ENCODE data around the gene ENTPD2.
A peak's percentile ranks its signal among the peaks of the same experiment; 100 is the strongest.
"Not testable (repeated sequence)": the region's sequence is repeated elsewhere in the genome, so short reads cannot be mapped to it uniquely, and the experiment has no call there.

ENTPD2 gene

DNA sequence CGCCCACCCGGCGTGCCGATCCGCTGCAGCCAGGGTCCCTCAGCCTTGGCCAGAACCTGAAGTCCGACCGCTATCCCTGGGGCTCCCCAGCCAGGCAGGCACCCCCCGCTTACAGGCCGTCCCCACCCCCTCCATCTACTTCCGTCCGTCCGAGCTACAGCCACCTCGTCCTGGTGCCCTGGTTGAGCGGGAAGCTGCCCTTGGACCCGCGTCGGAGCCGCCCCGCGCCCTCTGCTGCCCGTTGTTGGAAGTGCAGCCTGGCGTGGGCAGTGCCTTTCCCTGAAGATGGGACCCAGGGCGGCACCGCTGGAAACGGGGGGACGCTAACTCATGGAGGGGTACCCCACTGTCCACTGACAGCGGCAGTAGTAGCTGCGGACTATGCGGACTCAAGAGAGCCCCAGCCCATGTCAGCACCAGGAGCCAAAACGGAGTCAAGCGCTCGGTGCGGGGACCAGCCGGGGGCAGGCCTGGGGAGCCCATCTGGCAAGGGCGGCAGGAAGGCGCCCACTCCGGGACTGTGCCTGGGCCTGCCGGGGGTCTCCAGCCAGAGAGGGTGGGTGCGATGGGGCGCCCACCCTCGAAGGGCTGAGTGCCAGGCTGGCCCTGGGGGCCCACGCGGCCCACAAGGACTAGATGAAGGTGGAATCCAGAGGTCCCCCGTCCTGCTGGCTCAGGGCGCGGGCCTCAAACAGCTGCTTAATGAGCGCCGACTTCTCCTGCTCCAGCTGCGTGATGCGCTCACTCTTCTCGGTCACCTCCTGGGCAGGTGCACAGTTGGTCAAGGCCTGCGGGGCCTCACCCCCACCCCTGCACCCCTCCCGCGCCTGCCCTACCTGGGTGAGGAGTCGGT lies 10.4 kb upstream of the ENTPD2 start:
- peak; percentile 78 for DNase-seq (ENCODE audit: low spot score)

DNA sequence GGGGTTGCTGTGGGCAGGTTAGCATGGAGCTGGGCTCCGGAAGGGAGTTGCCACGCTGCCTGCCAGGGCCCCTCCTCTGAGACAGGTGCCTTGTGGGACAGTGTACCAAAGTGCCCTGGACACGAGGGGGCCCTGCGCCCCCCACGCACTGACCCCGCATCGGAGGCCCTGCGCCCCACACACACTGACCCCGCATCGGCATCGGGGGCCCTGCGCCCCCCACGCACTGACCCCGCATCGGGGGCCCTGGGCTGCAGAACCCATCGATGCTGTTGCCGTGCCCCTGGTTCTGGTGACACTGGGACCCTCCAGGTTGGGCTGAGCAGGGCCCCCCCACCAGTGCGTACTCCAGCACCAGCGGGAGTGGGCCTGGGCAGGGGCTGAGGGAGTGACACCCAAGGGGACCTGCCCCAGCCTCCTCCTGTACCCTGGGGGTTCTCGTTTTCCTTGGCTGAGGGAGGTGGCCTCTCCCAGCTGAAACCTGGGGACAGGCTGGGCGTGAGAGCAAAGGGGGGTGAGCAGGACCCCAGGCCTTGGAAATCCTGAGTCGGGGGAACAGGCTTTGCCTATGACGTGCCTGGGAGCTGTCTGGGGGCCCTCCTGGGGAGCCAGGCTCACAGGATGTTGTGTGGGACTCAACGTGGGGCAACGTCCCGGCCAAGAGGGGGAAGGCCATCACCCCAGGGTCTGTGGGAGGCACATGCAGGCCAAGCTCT lies 9.6 kb upstream of the ENTPD2 start:
- DNase-seq (ENCODE audit: low spot score) = no peak

DNA sequence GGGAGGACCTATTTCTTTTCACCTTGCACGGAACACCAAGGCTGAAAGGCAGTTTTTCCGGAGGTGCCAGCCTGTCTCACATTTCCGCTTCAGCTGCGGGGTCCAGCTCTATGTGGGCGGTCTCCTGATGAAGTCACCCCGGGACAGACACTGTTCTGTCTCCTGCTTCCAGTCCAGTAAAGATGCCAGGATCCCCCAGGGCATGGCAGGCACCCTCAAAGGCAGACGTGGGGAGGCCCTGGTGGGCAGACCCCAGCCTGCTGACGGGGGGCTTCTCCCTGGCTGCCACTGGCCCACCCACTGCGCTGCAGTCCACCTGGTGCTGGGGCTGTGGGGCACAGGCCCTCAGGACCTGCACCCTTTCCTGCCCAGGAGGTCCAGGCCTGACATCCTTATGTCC lies 8.9 kb upstream of the ENTPD2 start:
- not testable (repeated sequence) for DNase-seq (ENCODE audit: low spot score)

DNA sequence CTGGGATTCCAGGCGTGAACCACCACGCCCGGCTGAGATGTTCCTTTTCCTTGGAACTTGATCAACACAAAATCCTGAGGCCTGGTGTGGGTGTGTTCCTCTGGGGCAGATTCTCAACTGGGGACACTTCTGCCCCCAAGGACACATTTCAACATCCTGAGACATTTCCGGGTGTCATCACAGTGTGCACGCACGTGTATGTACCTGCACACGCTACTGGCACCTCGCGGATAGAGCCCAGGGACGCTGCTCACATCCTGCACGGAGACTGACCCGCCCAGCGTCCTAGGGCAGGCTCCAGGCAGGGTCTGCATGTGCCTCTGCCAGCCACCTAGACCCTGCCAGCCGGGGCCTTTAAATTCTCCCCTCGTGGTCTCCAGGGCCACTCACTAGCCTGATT lies 8.5 kb upstream of the ENTPD2 start:
- DNase-seq (ENCODE audit: low spot score) = no peak

DNA sequence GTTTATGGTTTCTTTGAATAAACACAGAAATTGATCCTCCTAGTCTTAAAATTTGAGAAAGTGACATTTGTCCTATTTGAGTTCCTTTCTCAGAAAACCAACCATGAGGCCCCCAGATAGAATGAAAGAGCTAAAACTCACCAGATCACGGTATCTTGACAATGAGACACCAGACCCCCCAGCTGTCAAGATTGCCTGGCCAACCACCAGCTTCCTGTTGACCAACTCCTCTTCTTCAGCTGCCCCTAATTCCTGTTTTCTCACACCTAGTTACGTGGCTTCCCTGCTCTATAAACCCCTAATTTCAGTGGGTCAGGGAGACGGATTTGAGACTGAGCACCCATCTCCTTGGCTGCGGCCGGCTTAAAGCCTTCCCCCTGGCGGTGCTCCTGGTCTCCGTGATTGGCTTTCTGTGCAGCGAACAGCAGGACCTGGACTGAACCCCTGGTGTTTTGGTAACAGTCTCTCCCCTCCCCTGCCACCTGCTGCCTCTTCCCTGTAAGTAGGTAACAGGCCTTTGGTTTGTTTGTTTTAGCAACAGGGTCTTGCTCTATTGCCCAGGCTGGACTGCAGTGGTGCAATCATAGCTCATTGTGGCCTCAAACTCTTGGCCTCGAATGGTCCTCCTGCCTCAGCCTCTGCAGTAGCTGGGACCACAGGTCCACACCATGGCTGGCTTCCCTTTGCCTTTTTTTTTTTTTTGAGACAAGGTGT lies 4.8 kb upstream of the ENTPD2 start:
- no peak for DNase-seq (ENCODE audit: low spot score)

DNA sequence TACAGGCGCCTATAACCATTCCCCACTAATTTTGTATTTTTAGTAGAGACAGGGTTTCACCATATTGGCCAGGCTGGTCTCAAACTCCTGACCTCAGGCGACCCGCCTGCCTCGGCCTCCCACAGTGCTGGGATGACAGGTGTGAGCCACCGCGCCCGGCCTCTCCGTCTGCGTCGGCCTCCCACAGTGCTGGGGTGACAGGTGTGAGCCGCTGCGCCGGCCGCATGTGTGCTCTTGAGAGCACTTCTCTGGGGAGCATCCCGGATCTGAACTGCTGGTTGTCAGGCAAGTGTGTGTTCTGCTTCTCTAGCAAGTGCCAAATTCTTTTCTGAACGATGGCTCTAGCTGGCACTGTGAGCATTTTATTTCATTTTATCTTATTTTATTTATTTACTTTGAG lies 3.7 kb upstream of the ENTPD2 start:
- no peak for DNase-seq (ENCODE audit: low spot score)

DNA sequence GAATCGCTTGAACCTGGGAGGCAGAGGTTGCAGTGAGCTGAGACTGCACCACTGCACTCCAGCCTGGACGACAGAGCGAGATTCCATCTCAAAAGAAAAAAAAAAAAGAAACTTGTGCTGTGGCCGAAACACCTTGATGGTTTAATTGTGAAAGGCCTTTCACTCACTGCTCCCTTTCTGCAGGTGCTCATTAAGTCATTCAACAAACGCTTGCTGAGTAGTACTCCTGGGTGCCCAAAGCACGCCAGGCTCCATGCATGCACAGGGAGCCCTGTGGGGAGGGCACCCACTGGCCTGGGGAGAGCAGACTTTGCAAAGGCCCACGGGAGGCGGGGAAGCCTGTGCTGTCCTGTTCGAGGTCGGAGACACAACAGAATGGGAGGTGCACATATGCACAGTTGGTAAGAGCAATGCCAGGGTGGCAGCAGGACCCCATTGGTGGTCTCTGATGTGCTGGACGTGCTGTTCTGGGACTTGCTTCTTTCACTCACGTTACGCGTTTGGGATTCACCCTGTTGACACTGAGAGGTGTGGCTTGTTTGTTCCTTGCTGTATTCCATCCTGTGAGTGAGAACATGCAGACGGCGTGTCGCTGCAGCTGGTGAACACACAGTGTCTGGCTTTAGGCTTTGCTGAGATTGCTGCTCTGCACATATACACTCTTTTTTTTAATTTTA lies 3.0 kb upstream of the ENTPD2 start:
- no peak for DNase-seq (ENCODE audit: low spot score)

DNA sequence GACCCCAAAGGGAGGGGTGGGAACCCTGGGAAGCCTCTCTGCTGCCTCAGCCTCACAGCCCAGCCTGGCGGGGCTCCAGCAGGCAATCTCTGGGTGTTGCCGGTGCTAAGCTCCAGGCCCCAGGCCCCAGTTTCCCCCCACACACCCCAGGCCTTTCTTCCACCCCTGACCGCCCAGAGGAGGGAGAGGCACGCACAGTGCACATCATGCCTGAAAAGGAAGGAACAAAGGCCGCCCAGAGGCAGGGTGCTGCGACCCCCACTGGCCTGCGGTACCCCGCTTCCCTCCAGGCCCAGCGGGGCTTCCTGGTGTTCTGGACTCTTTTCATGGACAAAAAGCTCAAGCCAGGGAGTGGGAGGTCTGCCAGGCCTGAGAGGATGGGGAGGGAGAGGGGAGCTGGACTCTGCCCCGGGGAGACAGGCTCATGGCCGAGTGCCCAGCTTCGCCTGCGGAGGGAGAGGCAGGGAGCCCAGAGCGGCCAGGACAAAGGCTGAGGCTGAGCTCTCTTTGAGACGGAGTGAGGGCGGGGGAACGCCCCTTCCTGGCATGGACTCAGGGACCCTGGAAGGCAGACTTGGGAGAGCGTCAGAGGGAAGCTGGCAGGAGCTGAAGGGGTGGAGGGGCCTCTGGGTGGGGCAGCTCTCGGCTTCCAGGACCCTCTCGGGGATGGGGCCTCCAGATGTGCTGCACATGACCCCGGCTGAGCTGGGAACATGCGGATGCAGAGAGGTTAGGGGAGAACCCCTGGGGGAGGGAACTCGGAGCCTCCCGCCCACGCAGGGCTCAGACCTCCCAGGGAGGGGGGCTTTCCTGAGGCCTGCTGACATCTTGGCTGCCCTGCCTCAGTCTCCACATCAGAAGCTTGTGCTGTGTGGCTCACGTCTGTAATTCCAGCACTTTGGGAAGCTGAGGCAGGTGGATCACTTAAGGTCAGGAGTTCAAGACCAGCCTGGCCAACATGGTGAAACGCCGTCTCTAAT lies 1.8 kb upstream of the ENTPD2 start:
- no peak for DNase-seq (ENCODE audit: low spot score)

DNA sequence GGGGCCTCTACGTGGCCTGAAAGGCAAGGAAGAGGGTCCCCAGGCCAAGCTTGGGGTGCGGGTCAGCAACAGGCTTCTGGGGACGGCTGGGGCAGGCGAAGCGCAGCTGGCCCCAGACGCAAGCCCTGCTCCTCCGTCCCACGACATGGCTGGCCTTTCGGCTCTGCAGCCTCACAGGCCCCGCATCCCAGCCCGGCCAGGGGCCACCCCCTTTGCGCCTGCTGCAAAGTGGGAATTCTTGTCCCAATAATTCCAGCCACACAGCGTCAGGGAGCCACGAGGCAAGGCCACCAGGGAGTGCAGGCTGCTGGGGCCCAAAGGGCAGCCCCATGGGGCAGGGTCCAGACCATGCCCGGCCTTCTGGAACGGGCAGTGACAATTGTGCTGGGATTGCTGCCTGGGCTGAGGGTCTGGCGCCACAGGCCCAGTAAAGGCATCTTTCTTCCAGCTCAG lies 1.1 kb upstream of the ENTPD2 start:
- DNase-seq (ENCODE audit: low spot score) = no peak

DNA sequence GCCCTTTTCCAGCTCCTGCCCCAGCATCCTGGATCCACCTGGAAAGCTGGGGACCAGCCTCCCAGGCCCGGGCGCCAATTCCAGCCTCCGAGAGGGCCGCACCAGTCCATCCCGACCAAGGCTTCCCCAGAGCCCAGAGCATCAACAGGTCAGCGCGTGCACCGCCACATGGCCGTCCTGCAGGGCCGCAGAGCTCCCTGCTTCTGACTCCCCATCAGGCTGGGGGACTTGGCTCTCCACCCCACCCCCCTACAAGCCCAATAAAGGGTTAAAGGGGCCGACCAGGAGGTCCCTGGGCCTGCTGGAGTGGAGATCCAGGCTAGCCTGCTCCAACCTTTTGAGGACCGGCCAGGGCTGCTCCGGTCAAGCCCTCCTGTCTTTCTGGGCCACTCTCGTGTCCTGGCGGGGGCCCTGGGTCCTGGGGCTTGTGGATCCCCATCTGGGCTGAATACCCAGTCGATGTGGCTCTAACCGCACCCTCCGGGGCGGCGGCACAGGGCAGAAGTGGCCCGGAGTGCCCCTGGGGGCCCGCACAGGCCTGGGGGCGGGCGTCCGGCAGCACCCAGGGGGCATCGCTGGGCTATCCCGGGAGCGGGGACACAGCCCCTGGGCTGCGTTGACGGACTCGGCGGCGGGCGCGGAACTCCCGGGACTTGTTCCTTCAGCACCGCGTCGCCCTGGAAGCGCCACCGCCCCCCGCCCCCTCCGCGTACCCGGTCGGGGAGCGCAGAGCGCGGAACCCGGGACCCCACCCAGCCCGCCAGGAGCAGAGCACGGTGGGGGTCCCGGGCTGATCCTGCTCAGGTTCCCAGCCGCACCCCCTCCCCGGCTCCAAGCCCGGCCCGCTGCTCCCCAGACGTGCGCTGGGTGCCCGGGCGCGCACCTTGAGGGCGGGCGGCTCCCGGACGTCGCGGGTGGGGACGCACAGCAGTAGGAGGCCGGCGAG lies 590 bp downstream of the ENTPD2 start:
- DNase-seq (ENCODE audit: low spot score) = no peak

DNA sequence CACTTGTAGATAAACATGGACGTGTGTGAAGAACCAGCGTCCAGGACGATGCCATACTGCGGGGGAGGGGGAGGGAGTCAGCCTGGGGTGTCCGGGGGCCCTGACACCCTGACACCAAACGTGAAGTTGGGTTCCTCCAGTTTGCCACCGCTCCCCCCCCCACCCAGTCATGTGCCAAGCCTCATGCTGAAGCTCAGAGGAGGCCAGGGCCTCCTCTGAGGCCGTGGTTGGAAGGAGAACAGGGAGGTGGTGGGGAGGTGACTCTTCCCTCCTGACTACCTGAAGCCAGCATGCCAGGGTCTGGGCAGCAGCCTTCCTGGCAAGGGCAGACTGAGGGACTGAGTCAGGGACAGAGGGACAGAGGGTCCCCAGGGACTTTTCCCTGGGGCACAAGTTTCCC lies 1.6 kb downstream of the ENTPD2 start:
- no peak for DNase-seq (ENCODE audit: low spot score)

DNA sequence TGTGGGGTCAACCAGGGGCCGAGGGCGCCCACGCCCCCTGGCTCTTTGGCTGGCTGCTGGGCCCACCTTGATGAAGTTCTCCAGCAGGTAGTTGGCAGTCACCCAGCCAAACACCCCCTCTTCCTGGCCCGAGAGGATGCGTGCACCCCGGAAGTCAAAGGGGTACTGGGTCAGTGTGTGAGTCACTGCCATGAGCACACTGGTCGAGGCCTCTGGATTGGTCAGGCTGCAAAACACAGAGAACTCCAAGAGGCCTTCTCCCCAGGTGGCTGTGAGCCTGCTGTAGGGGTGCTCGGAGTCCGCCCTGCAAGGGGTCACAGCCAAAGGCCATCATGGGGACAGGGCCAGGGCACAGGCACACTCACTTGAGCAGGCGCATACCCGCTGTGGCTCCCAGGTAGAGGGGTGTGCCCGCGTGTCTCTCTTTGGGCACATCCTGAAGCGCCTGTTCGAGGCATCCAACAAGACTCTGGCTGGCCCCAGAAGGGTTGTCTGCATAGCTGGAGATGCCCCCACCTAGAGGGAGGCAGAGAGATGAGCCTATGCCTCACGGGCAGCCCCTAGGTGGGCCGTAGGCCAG lies 2.6 kb downstream of the ENTPD2 start:
- no peak for DNase-seq (ENCODE audit: low spot score)

DNA sequence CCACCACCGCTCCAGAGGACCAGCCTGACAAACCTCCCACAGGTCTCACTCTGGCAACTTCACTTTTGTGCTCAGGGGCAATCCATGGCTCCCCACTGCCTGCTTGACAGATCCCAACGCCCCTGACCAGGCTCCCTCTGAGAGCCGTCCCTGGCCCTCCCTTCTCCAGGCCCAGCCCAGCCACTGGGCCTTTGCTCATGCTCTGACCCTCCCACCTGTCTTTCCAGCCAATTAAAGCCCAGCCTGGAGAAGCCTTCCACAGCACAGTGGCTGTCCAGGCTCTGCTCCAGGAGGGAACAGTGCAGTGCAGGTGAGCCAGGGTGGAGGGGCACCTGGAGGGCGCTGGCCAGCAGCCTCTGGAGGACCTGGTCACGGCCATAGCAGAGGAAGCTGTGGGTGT lies 3.3 kb downstream of the ENTPD2 start:
- DNase-seq (ENCODE audit: low spot score) = no peak

DNA sequence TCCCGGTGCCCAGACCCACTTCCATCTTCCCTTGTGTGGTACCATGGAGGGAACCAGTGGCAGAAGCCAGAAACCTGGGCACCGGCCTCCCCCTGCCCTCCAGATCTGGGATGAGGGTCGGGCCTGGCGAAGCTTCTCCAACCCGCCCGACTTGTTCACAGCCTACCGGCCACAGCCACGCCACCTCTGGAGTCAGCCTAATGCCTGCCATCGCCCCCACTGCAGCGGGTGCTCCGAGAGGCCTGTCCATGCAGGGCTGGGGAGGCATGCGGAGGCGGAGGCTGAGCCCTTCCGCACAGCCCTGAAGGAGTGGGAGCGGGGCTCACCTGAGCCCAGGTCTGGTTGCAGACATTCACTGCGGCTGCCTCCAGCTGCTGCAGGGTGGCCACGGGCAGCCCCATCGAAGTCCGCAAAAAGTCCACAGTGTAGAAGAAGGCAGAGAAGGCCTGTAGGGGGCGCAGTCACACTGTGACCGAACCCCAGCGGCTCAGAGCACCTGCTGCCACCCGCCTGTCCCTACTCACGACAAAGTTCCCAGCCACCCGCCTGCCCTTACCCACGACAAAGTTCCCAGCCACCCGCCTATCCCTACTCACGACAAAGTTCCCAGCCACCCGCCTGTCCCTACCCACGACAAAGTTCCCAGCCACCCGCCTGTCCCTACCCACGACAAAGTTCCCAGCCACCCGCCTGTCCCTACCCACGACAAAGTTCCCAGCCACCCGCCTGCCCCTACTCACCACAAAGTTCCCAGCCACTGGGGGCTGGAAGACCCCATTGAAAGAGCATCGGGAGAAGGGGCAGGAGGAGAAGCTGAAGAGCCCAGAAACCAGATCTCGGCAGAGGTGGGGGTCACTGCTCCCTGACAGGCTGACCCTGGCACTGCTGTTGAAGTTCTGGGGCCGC lies 4.1 kb downstream of the ENTPD2 start:
- peak; percentile 79 for DNase-seq (ENCODE audit: low spot score)

DNA sequence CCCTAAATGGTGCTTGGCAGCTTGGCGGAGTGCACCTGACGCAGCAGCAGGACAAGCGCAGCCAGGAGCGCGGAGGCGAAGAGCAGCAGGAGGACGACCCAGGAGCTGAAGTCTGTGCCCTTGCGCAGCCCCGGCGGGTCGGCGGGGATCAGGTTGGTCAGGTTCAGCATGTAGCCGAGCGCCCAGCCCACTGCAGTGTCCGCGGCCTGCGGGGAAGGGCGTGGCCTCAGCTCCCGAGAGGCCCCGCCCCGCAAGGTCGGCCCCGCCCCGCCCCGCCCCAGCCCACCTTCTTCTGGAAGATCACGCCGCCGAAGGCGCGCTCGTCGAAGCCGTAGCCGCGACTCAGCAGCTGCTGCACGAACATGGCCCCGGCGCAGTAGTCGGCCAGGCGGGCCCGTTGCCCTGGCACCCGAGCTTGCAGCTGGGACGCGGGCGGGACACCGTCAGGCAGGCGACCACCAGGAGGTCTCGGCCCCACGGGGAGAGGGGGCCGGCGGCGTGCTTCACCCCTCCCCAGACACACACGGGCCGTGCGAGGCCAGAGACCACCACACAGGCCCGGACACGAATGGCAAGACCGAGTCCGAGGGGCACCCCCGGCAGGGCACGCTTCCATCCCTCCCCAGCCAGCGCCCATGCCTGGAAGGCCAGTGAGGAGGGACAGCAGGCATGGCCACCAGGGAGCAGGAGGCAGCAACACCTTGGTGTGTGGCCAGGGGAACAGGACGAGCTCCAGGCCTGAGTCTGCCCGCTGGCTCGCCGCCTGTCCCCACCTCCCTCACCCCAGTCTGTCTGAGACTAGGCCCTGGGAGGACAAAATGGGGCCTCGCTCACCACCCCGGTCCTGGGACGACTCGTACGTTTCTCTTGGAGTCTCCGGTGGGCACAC lies 5.0 kb downstream of the ENTPD2 start:
- DNase-seq (ENCODE audit: low spot score) = peak; percentile 67

DNA sequence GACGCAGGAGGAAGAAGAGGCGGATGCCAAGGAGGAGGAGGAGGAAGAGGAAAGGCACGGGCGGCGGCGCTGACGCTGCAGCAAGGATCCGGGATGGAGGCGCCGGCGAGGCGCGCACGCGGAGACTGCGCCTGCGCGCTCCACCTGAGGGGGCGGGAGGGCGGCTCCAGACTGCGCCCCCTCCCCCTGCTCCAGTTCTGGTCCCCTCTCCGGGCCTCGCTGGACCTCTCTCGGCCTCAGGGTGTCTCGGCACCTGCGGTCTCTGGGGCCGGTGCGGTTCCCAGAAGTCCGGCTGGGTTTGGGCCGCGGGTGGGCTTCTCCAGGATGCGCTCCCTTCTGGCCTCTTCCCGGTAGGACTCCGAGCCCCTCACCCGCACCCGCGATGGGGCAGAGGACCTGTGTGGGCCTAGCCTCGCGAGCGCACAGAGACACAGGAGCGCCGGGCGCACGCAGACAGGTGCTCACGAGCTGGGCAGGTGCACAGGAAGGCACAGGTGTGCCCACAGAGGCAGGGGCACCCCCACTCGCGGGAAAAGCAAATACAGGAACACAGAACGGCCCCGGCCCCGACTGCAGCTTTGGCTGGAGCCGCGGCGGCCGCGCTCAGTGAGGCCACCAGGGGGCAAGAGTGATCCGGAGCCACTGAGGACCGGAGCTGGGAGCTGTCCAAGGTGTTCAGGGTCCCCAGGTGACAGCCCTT lies 7.6 kb downstream of the ENTPD2 start, which contains the start of gene NPDC1:
TSS of gene NPDC1 (minus strand) at position 90 of the 700 bp plus-strand sequence. CDS start 188 bp downstream, outside the sequence.
- peak; percentile 92 for DNase-seq (ENCODE audit: low spot score)

Data from D341Med (cell line).